HUES48 (cell line): ENCODE results near the gene SLC1A4.
A peak's percentile ranks its signal among the peaks of the same experiment; 100 is the strongest.

Experiments used
- H3K27ac ChIP-seq: one replicate; pipeline ENCODE4 v1.7.0; 2013; ENCODE audit warnings: low read depth, low read length, inconsistent platforms
- H3K27me3 ChIP-seq: 2 replicates; pipeline ENCODE4 v1.6.1; 2013; ENCODE audit warnings: mild to moderate bottlenecking, low read length; ENCODE audit not compliant: control insufficient read depth, insufficient read depth
- H3K36me3 ChIP-seq: 2 replicates; pipeline ENCODE4 v1.6.1; 2013; ENCODE audit warnings: low read length; ENCODE audit not compliant: control insufficient read depth, insufficient read depth
- H3K4me1 ChIP-seq: 2 replicates; pipeline ENCODE4 v1.6.1; 2013; ENCODE audit warnings: mild to moderate bottlenecking, low read length; ENCODE audit not compliant: control insufficient read depth, insufficient read depth
- H3K4me3 ChIP-seq: 2 replicates; pipeline ENCODE4 v1.5.1; 2013; ENCODE audit warnings: mild to moderate bottlenecking, low read depth, low read length
- H3K9ac ChIP-seq: 2 replicates; pipeline ENCODE4 v1.6.1; 2013; ENCODE audit warnings: mild to moderate bottlenecking, low read depth, low read length, moderate library complexity
- H3K9me3 ChIP-seq: 2 replicates; pipeline ENCODE4 v1.6.1; 2013; ENCODE audit warnings: low read length; ENCODE audit not compliant: control insufficient read depth, insufficient read depth

The SLC1A4 gene

DNA sequence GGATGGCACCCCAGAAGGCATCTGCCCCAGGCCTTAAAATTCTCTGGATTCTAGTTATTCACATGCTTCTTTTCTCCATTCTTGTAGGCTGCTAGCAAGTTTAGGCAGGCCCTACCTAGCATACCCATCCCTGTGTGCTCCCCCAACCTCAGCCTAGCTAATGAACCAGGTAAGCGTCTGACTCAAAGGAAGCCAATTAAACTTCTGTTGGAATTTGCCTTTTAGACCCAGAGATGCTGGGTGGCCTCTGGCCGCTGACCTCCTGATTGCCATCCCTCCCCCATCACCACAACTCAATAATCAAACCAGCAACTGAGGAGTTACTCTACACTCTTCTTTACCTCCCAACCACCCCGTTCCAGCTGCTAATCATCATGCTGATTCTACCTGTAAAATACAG lies 48.0 kb downstream of the SLC1A4 start:
- no peaks in the 10 kb centered on the region for H3K9me3 ChIP-seq
- peaks cover 5% of the 10 kb centered on the region for H3K4me1 ChIP-seq
- H3K27me3 ChIP-seq = no peaks in the 10 kb centered on the region
- no peak overlapping the region for H3K27ac ChIP-seq
- H3K9ac ChIP-seq = no peak overlapping the region
- H3K4me3 ChIP-seq = no peak overlapping the region
- H3K36me3 ChIP-seq = peaks cover 15% of the 10 kb centered on the region

DNA sequence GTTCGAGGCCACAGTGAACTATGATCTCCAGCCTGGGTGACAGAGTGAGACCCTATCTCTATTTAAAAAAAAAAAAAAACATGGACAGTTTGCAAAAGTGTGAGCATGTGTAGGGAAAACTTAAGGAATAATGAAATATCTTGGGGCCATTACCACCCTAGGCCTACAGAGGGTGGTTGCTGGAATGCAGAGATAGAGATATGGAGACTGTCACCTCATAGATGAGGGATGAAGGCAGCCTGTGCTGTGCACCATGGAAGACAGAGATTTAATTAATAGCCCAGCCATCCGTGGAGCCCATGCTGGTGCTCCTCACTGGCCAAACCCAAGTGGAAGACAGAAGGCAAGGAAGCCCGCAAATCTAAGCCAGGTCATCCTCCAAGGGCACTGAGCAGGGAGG lies 50.4 kb downstream of the SLC1A4 start:
- H3K27me3 ChIP-seq = no peaks in the 10 kb centered on the region
- no peaks in the 10 kb centered on the region for H3K4me1 ChIP-seq
- peaks cover 32% of the 10 kb centered on the region for H3K36me3 ChIP-seq
- no peak overlapping the region for H3K4me3 ChIP-seq
- peaks cover 8% of the 10 kb centered on the region; the same call in 1 of the 2 replicates for H3K9me3 ChIP-seq
- no peak overlapping the region for H3K27ac ChIP-seq
- no peak overlapping the region for H3K9ac ChIP-seq

DNA sequence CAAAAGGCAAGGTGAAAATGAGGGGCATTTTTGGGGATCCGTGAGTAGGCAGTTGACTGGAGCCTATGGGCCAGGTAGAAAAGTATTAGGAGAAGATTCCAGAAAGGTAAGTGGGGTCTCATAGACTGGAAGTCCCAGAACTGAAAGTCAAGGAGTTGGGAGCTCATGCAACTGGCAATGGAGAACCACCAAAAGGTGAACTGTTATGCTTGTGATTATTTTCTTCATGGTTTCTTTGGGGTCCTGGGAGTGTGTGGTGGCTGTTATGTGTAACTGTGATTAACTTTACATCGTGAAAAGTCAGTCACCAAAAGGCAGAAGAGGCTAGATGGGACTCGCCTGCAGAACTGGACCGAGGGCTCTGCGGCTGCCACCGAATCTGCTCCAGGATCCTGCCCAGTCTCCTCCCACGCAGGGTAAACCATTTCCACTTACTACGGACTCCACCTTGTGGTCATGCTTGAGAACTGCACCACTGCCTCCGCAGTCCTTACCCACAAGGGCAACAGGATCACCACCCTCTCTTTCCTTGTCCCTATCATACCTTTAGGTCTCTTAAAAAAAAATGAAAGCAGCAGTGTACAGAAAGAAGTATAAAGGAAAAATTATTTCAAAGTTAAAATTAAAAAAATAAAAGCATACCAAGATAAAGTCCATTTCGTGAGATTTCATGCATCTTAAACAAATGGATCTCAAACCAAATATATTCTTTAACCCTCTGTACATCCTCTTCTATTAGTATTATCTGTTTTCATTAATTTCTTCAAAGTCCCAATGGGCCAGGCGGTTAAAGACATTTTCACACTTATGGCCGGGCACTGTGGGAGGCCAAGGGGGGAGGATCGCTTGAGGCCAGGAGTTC lies 51.4 kb downstream of the SLC1A4 start:
- peaks cover 9% of the 10 kb centered on the region; the same call in 1 of the 2 replicates for H3K4me1 ChIP-seq
- H3K4me3 ChIP-seq = no peak overlapping the region
- H3K9ac ChIP-seq = no peak overlapping the region
- peaks cover 8% of the 10 kb centered on the region; the same call in 1 of the 2 replicates for H3K9me3 ChIP-seq
- H3K27me3 ChIP-seq = no peaks in the 10 kb centered on the region
- peaks cover 35% of the 10 kb centered on the region for H3K36me3 ChIP-seq
- H3K27ac ChIP-seq = no peak overlapping the region

DNA sequence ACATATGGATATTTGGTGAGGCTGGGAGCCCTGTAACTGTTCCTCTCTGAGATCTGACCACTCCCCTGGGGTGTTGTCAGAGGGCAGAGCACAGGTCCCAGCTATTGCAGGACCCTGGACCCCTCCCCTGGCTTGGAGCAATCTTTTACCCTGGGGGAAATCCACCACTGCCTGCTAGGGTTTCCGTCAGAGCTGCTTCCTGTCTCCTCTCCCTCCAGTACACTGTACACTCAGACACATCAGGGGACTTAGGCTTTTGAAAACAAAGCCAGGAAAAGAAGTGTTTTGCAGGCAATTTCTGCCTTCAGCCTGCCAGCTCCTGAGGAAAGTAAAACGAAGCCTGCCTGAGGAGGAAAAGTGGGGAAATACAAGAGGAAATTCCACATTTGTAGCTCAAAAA lies 53.8 kb downstream of the SLC1A4 start:
- H3K27me3 ChIP-seq = no peaks in the 10 kb centered on the region
- H3K4me1 ChIP-seq = peaks cover 17% of the 10 kb centered on the region
- no peak overlapping the region for H3K9ac ChIP-seq
- H3K4me3 ChIP-seq = no peak overlapping the region
- no peak overlapping the region for H3K27ac ChIP-seq
- H3K36me3 ChIP-seq = peaks cover 37% of the 10 kb centered on the region
- peaks cover 14% of the 10 kb centered on the region for H3K9me3 ChIP-seq

DNA sequence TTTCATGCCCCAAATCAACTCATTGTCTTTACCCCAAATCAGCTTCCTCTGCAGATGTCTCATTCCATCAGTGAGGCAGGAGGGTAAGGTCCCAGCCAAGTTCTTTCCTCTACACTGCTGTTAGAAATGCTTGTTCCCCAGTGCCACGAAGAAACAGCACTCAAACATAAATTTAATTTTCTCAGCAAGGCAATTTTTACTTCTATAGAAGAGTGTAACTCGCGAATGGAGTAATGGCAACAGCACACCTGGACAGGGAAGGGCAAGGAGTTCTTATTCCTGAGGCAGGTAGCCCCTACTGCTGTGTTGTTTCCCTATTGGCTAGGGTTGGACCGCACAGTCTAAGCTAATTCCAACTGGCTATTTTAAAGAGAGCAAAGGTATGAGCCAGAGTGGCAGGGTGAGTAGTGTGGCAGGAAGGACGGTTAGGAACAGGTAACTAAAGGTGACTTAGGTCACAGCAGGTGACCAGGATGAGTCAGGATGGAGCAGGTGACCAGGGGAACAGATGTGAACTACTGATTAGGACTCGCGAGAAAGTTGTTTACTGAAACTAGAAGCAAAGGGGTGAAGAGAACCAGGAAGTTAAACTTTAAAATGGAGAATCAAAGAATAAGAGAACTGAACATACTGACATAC lies 55.0 kb downstream of the SLC1A4 start:
- H3K36me3 ChIP-seq = peaks cover 33% of the 10 kb centered on the region
- no peak overlapping the region for H3K4me3 ChIP-seq
- H3K4me1 ChIP-seq = peaks cover 22% of the 10 kb centered on the region
- no peaks in the 10 kb centered on the region for H3K27me3 ChIP-seq
- H3K9me3 ChIP-seq = peaks cover 25% of the 10 kb centered on the region
- H3K27ac ChIP-seq = no peak overlapping the region
- H3K9ac ChIP-seq = no peak overlapping the region

DNA sequence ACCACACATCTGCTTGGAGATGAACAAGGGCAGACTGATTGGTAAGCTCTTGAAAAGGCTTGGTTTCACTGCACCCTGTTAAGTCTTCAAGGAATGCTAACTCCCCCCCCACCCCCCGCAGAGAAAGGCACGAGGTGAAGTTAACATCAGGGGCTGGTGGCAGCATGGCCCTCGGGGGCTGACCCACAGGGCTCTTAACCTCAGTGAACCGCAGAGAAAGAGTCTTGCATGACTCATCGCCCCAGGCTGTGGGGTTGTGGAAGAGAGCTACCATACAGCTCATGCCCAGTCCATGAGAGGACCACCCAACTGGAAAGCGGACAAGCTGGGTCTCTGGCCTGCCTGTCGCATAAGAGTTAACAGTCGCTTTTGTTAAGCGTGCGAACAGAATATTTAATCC lies 56.5 kb downstream of the SLC1A4 start:
- H3K36me3 ChIP-seq = peaks cover 30% of the 10 kb centered on the region
- H3K4me1 ChIP-seq = peaks cover 29% of the 10 kb centered on the region
- H3K9ac ChIP-seq = no peak overlapping the region
- H3K9me3 ChIP-seq = peaks cover 25% of the 10 kb centered on the region
- H3K4me3 ChIP-seq = 0 out of 2 replicates have a peak overlapping the region, but pooled peaks have one; percentile 18
- peak overlapping the region; percentile 14 for H3K27ac ChIP-seq
- no peaks in the 10 kb centered on the region for H3K27me3 ChIP-seq

DNA sequence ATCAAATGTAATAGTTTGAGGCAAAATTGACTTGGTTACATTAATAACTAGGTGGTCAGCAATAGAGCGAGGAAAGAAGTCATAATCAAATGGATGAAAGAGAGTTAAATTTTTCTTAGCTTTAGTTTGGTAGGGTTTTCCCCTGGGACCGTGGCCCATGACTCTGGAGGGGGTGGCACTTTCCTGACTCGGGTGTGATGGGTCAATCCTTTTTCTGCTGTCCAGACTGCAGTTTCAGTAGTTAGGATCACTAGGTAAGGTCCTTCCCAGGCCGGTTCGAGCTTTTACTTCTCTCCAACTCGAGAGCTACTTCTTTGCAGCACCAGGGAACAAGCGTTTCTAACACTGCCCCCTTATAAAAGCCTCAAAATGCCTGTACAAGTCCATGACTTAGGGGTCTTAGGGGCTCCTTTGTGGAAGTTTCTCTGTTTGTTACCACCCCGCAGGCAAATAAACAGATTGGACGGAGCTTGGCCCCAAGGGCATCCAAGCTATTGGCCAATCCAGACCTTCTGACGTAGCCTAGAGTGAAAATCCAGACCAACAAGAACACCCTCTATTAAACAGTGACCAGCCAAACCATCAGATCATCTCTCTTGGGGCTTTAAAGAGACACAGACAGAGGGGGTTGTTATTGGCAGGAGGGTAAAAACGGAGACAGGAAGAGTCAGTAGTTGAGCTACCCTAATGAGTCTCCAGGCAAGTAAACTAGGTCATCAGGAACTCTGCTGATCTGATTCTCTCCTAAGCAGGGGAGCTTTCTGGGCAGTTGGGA lies 57.6 kb downstream of the SLC1A4 start:
- no peak overlapping the region for H3K4me3 ChIP-seq
- no peaks in the 10 kb centered on the region for H3K27me3 ChIP-seq
- no peak overlapping the region for H3K9ac ChIP-seq
- H3K4me1 ChIP-seq = peaks cover 29% of the 10 kb centered on the region
- H3K36me3 ChIP-seq = peaks cover 30% of the 10 kb centered on the region
- H3K9me3 ChIP-seq = peaks cover 25% of the 10 kb centered on the region
- no peak overlapping the region for H3K27ac ChIP-seq

DNA sequence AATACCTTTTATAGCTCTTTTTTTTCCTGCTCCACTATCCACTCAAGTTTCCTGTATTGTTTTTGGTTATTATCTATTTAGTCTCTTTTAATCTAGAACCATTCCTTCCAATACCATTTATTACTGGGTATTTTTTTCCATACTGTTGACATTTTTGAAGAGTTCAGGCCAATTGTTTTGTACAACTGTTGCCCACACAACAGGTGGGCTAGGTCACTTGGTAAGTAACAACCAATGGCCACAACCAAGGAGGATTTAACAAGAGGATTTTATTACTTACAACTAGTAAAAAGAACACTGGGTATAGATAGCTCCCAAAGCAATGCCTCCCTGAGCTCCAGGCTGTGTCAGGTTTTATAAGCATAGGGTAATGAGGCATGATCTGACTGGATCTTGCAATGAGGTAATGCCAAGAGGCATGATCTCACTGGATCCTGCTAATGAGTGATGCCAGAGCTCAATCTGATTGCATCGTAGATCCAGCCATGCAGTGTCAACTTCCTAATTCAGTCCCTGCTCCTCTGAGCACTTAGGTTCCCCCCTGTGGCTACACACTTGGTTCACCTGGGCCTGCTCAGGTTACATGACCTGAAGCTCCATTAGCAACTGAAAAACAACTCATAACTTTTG lies 59.9 kb downstream of the SLC1A4 start:
- no peak overlapping the region; the same call in 1 of the 2 replicates for H3K4me3 ChIP-seq
- peaks cover 20% of the 10 kb centered on the region for H3K9me3 ChIP-seq
- peak overlapping the region; percentile 41 for H3K27ac ChIP-seq
- H3K36me3 ChIP-seq = peaks cover 18% of the 10 kb centered on the region
- peaks cover 29% of the 10 kb centered on the region for H3K4me1 ChIP-seq
- no peaks in the 10 kb centered on the region for H3K27me3 ChIP-seq
- no peak overlapping the region; the same call in 1 of the 2 replicates for H3K9ac ChIP-seq

DNA sequence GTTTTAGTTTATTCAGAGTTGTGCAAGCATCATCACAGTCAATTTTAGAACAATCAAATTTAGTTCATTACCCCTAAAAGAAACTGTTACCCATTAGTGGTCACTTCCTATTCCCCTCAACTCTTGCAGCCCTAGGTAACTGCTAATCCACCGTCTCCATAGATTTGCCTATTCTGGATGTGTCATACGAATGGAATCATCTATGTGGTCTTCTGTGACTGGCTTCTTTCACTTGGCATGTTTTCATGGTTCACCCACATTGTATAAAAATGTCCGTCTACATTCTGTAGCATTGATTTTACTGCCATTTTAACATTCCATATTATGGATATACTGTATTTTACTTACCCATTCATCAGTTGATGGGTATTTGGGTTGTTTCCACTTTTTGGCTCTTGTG lies 61.7 kb downstream of the SLC1A4 start:
- Histone ChIP-seq H3K9ac (no peak overlapping the region), H3K4me3 (no peak overlapping the region), H3K27me3 (no peaks in the 10 kb centered on the region), H3K9me3 (peaks cover 17% of the 10 kb centered on the region), H3K27ac (no peak overlapping the region), H3K36me3 (peaks cover 9% of the 10 kb centered on the region), H3K4me1 (peaks cover 17% of the 10 kb centered on the region)

DNA sequence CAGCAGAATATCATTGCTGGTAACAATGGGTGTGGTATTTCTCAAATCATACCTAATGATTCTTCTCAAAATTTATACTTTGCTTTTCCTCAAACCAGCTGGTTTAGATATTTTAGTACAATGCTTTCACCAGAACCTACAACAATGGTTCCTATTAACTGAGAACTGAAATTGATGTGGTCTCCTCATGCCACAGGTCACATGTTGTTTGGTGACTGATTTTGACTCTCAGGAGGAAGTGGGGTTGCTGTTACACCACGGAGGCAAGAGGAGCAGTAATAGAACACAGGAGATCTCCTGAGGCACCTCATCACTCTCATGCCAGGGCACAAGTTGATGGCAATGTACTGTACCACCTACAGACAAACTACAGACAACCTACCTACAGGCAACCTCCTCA lies 64.0 kb downstream of the SLC1A4 start:
- Histone ChIP-seq H3K27me3 (no peaks in the 10 kb centered on the region), H3K4me1 (peaks cover 19% of the 10 kb centered on the region), H3K4me3 (no peak overlapping the region), H3K9ac (no peak overlapping the region), H3K36me3 (0 out of 2 replicates have a peak, but pooled peaks cover 2% of the 10 kb centered on the region), H3K9me3 (peaks cover 9% of the 10 kb centered on the region), H3K27ac (no peak overlapping the region)
